Stimulated activated CD4-positive, alpha-beta T cell treated with anti-CD3 and anti-CD28 coated beads, Interleukin-4, amount 100 ng/mL, for 24 hours (primary cell): Measurements from ENCODE around the gene CRACDL.
A peak's percentile ranks its signal among the peaks of the same experiment; 100 is the strongest.

ENCODE experiments used
- DNase-seq: peaks from one replicate; pipeline ENCODE4 v3.0.0-alpha.2; 2020

Gene CRACDL, protein sequence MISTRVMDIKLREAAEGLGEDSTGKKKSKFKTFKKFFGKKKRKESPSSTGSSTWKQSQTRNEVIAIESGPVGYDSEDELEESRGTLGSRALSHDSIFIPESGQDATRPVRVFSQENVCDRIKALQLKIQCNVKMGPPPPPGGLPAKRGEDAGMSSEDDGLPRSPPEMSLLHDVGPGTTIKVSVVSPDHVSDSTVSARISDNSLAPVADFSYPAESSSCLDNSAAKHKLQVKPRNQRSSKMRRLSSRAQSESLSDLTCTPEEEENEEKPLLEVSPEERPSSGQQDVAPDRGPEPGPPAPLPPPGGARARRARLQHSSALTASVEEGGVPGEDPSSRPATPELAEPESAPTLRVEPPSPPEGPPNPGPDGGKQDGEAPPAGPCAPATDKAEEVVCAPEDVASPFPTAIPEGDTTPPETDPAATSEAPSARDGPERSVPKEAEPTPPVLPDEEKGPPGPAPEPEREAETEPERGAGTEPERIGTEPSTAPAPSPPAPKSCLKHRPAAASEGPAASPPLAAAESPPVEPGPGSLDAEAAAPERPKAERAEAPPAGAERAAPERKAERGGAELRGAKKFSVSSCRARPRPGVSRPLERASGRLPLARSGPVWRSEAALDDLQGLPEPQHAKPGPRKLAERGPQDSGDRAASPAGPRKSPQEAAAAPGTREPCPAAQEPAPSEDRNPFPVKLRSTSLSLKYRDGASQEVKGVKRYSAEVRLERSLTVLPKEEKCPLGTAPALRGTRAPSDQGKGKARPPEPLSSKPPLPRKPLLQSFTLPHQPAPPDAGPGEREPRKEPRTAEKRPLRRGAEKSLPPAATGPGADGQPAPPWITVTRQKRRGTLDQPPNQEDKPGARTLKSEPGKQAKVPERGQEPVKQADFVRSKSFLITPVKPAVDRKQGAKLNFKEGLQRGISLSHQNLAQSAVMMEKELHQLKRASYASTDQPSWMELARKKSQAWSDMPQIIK

DNA sequence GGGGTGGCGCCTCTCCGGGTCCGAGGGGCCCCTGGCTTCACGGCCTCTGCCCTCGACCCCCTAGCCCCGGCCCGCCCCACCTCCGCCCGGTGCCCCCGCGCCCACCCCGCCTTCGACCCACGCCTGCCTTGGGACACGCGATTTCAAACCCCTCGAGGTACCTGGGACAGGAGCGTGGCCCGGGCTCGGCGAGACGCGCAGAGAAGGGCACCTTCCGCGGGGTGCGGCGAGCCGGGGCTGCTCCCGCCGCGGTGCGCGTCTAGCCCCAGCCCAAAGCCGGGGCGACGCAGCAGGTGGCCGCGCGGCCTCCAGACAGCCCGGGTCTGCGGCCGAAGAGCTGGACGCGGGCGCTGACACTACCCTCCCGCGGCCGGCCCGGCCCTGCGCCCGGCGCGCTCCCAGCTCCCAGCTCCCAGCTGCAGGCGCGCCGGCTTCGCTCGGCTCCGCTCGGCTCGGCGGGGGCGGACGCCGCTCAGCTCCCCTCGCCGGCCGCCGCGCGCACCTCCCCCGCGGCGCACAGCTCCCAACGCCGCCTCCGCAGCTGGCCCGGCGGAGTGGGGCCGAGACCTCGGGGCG is at the start of gene CRACDL:
CRACDL (minus strand) TSS at position 449 of the 576 bp plus-strand sequence. CDS start 89,425 bp downstream, outside the sequence.
- DNase-seq: no peak

DNA sequence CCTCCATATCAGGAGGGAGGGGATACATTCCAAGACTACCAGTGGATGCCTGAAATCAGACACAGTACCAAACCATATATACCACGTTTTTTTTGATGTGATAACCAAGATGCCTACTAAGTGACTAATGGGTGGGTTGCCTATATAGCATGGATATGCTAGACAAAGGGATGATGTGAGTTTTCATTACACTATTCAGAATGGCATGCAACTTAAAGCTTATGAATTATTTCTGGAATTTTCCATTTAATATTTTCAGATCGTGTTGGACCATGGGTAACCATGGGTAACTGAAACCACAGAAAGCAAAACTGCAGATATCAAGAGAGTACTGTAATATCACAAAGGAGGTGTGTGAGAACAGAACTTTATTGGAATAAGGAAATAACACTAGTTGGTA is 39.6 kb upstream of the CRACDL start:
- no peak for DNase-seq

DNA sequence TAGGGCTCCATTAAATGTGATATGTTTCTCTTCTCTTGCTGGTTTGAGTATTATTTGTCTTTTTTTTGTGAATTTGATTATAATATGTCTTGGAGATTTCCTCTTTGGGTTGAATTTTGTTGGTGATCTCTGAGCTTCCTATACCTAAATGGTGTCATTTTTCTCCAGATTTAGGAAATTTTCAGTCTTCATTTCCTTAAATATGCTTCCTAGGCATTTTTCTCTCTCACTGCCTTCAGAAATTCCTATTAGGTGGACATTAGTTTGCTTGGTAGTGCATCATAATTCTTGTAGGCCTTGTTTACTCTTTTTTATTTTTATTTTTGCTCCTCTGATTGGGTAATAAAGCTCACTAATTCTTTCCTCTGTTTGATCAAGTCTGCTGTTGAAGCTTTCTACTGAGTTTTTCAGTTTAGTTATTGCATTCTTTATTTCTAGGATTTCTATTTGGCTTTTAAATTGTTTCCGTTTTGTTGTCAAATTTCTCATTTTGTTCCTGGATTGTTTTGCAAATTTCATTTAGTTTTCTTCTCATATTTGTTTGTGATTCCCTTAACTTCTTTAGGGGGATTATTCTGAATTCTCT is 36.6 kb upstream of the CRACDL start:
- DNase-seq: no peak

DNA sequence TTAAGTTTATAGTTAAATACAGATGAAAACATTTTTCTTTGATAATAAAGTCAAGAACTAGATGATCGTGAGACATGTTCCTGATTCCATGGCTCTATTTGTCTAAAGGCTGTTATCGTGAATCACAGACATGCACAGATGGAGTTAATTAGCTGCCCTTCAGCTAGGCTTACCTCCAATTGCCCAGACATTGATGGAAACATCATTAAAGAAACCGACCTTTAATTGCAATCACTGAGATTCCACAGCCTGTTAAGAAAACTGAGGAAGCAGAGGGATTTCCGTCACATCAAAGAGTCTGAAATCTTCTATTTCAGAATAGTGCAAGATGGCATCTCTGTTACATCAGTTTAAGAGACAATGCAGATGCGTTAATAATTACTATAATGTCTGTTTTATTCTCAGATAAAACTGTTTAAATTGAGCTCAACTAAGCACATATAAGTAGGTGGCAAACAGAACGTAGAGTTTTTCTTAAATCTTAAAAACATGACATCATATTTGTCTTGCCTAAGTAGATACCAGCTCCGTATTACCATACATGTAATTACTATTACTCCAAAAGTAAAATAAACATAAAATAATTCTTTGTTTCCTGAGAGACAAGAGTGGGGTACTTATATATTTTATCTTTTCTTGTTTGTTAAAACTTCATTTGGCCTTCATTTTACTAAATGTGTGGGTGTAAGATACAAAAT is 23.9 kb upstream of the CRACDL start:
- DNase-seq: no peak

DNA sequence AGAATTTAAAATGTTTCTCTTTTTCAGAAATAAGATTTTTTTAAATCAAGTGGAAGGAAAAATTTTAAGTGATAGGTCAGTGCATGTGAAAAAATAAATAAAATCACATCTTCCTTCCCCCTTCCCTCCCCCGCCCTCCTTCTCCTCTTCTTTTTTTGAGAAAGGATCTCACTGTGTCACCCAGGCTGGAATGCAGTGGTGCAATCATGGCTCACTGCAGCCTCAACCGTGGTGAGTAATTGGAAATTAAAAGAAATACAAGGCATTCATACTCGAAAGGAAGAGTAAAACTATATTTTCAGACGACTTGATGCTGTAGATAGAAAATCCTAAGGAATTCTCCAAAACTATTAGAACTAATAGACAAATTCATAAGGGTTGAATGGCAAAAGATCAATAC is 16.9 kb upstream of the CRACDL start:
- no peak for DNase-seq

DNA sequence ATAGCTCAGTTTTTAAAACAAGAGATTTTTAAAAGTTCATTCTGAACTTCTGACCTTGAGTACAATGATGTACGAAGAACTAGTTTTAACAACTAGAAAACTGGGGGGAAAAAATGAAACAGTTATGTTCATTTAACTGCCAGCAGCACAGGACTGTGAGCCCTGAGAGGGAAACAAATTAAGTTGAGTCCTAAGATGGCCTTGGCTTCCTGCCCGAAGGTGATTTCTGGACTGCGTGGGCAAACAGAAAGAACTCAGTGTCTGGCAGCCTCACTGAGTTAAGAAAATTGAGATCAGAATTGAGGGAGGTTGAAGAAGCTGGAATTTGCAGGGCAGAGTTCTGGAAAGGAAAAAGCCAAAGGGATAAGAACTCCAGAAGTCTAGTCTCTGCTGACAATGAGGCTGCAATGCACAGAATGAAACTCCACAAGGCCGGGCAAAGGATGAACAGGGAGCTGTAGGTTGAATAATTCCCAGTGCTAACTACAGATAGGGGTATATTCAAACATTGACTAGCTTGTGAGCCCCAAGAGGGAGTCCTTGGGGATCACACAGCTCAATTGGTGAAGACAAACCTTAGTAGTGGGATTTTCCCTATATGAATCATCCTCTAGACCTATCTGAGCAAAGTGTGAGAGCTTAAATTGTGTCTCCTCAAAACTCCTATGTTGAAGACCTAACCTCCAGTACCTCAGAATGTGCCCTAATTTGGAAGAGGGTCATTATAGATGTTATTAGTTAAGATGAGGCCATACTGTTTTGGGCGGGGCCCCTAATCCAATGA is 13.1 kb upstream of the CRACDL start:
- no peak for DNase-seq

DNA sequence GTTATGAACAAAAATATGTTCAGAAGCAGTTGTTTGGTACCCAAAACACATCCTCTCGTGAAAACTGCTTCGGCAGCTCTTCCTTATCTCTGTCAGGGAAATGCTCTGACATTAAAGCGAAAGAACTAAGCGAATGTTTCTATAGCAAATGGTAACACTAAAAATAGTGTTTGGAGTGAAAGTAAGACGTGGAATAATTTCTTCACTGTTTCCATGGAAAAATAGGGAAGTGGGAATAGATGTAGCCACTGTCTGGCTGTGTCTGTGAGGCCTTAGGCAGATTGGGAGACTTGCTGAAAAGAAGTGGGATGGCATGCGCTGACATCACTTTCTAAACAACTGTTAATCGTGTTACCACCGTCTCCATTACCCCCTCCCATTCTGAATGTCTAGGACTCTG is 11.5 kb upstream of the CRACDL start:
- no peak for DNase-seq

DNA sequence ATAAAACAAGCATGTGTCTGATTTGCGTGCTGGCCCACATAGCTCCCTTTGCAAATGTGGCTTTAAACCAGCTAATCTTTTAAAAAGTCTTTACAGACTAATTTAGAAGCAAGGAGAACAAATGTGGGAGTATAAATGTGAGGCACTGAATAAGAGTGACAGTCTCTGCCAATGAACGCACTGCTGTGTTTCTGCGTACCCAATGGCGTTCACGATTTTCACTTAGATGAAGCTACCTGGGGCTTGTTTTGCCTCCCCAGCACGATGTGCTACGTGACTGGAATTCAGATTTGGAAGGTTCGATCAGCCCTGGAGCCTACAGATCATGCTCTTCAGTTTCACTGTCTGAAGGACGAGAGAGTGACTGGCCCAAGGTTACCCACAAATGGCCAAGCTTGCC is 10.8 kb upstream of the CRACDL start:
- no peak for DNase-seq

DNA sequence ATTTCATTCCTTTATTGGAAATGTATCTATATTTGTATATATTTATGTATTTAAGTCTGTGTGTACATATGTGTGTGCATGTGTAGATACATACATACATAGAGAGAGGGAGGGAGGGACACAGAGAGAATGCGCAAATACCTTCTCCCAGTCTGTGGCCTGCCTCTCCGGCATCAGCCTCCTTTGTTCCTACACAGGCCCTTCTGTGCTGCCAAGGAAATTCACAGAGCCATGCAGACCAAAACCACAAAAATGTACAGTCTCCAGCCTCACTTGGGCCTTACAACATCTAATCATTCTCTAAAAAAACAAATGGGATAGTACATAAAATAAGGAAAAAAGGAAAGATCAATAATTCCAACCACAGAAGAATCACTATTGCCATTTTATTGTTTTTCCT is 8.8 kb upstream of the CRACDL start:
- no peak for DNase-seq

DNA sequence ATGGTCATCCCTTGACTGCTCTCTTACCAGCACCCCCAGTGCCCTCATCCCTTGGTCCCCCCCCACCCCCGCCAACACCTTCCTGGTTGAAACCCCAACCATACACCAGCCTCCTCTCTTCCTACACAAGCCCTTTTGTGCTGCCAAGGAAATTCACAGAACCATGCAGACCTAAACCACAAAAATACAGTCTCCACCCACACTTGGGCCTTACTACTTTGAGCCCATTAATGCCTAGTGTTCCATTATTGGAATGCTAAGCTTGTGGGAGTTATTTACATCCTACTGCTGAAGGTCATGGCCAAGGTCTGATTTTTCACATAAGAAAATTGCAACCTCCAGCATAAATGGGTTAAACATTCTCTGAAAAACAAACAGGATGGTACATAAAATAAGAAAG is 4.1 kb upstream of the CRACDL start:
- DNase-seq: no peak

DNA sequence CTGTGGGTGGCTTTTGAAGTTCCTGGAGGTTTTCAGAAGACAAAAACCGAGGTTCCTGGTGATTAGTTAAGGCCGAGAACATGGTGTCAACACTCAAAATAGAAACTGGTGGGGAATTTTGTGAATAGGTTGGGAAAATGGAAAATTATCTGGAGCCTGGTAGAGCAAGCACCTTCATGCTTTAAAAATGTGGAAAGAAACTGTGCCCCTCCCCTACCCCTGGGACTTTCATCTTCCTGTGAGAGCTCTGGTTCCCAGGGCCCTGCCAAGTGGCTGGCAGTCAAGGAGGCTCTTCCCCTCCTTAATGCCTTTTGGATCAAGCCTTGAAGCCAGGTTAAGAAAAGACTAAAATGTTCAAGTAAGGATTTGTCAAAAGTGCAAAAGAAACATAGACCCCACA is 1.9 kb upstream of the CRACDL start:
- DNase-seq: no peak

DNA sequence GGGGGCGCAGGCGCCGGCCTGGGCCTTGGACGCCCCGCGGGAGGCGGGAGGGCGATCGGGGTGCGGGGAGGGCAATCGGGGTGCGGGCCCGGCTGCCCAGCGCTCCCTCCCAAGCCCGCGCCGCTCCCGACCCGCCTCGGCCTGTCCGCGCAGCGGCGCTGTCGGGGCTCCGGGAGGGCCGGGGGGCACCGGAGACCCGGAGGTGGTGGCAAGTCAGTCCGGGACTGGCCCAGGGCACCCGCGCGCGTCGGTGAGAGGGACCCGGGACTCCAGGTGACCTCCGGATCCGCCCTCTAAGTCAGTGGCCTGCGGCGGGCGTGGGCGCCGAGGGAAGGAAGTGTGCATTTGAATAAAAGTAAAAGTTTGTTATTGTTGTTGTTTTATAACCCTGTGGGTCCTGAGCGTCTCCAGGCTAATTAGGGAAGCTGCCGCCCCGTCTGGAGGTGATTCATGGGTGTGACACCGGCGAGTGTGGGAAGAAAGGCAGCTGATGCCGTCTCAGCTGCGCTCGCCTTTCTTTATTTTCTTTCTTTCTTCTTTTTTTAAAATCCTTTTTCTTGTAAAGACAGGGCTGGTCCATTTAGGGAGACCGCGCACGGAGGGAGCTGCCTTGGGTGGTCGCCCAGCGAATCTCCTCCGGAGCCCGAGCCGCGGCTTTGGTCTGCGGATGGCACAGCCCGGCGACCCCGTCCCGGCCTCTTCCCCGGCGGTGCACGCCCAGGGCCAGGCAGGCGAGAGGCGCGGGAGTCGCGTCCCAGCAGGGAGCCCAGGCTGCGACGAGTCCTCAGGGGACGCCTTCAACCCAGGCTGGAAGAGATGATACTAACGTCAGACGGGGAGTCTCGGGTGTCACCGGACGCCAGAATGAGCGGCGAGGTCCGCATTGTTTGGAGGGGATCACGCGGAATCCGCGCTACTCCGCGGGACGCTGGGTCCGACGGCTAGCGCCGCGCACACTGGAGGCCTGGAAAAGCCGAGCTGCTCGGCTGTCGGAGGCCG is 627 bp upstream of the CRACDL start:
- peak; percentile 34 for DNase-seq

DNA sequence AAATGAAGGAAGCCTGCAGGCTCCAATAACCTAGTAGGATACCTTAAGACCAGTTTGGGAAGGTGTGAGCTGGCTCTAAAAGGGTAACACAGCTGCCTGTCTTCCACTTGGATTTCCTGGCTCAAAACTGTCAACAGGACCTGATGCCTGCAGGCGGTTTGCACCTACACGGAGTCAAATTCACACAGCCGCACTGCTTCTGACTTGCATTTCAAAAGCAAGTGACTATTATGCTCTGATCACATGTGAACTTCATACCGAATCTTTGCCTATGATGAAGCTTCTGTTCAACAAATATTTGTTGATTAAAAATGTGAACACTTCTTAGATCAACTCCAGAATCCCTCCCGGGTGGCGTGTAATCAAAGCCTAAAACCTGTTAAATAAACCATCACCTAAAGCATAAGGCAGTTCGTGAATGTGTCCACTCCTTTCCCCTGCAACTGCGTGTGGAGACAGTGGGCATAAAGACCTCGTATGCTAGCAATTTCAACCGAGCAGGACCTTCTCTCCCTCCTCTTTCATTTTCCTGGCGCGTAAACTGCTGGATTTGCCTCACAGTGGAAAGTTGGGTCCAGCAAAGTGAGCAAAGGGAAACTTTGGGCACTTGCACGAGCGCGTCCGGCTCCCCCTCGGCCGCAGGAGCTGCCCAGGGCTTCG is 784 bp downstream of the CRACDL start:
- DNase-seq: no peak

DNA sequence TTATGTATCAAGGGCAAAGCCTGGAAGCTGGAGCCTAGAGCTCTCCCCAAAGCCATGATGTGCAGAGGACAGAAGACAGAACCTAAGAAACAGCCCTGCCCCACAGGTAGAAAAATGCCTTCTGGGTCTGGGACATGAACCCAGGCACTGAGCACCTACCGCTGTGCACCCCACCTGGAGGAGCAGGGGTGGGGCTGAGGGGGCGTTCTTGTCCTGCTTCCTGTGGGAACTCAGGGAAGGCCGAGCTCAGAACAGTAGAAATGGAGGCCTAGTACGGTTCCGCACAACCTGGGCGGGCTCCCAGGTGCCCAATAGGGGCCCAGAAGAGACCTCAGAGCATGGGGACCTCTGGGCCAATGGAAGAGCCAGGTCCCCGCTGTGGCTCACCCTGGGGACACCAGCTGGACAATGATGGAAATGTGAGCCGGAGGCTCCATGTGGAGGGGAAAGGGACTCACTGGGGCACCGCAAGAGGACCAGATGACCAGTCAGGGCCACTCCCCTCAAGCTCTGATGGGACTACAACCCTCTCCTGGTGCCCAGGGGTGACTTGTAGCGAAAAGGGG is 3.2 kb downstream of the CRACDL start:
- no peak for DNase-seq

DNA sequence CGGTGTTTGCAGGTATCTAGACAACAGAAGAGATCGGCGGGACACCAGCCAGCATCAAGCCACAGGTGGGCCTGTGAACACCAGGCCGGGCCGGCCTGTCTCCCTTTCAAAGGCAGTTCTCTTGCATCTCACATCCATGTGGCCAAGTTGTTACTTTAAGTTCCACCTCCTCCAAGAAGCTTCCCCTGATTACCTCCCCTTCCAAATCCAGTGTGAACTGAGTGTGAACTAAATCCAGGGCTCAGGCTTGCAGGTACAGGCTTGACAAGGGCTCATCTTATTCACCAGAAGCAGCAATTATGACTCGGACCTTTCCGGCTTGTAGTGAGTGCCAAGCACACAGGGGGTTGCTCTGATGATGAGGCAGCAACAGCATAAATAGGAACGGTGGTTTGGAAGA is 3.9 kb downstream of the CRACDL start:
- no peak for DNase-seq

DNA sequence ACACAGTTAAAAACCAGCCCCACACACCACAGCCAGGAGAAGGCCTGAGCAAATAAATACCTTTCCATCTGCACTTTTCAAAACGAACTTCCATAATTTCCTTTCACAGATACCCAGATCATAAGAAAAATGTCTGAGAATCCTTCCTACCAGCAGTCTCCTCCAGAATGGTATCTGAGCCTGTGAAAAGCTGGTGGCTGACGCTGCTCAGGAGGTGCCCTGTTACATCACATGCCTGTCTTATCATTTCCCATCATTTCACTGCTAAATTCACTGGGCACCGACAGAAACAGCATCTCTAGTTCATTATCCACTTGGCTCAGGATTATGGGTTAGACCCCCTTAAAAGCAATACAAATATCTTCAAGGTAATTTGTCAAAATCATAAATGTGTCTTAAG is 4.4 kb downstream of the CRACDL start:
- no peak for DNase-seq

DNA sequence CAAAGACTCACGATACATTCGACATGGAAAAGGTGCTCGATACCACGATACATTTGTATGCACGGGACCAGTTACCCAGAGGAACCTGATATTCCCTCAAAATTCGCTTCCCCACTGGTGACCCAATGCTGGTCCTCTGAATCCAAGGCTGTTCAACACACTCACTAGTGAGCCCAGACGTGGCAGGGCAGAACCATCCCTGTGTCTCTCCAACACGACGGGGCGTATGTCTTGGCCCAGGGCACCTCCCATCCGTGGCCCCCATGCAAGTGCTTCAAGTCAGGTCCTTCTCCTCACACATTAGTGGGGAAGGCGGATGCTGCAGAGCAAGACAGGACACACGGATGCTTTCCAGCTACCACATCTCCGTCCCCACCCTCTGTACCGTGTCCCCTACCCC is 6.1 kb downstream of the CRACDL start:
- DNase-seq: no peak

DNA sequence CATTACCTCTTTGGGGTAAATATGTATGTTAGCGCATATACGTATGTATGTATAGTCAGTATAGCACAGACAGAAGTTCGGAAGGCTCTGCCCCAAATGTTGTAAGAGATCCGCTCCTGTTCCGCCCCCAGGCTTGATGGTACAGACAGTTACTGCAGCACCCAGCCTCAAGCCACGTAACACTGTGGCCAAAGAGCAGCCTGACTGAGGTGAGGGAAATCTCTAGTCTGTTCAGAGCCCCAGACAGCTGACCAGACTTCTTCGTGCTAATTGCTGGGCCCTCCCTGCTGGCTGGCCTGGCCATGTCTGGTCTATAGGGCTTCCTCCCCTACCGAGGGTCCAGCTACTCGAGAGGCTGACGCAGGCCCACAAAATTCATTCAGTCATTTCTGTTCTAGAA is 7.8 kb downstream of the CRACDL start:
- DNase-seq: no peak

DNA sequence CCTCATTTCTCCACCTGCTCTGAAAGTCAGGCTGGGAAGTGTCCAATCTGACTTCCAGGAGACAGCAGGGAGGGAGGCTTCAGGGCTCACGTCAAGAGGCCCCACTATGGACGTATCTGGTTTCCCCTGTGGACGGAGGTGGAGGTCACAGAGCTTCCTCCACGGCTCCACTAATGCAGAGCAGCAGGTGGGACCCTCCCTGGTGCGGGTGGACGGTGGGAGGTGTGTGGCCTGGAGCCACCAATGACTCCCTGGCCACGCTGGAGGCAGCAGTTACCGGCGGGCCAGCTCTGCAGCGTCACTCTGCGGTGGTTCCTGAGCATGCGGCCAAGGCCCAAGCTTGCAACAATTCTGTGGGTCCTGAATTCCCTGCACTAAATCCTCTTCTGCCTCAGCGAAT is 9.0 kb downstream of the CRACDL start:
- DNase-seq: no peak

DNA sequence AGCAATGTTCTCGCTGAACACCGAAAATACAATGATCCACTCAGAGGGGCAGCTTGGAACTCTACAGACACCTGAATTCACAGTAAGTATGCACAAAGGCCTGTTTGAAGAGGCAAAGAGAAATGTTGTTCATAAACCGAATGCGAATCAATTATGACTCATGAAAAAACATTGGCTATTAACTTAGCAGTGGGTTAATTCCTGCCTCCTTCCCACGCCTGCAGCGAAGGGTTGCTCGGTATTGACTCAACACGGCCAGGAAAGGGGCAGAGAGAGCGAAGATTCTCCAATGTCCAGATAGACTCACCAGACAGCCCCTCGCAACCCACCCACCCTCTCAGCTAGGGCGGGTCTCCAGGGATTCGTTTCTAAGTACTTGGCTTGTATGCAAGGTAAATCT is 9.4 kb downstream of the CRACDL start:
- no peak for DNase-seq
